HEK293 (cell line): ENCODE results near the gene NAT16.

Source experiments
- CTCF ChIA-PET: fragments of 350-600 bp; formaldehyde crosslinking; extraction: SDS; loops from one replicate; lab custom pipeline; 2021; ENCODE audit warnings: antibody characterized with exemption; lab: Yijun Ruan, JAX
- POLR2A ChIA-PET: fragments of 300-600 bp; formaldehyde crosslinking; extraction: SDS; loops from one replicate; lab custom pipeline; 2020; ENCODE audit warnings: antibody characterized with exemption, inconsistent platforms; lab: Yijun Ruan, JAX
- H3K27ac ChIP-seq: fragments of 200-500 bp; sonication (Bioruptor generic); 2 replicates; pipeline ENCODE4 v1.5.1; 2014; ENCODE audit warnings: low read depth, low read length, control low read depth, inconsistent platforms; ENCODE audit errors: extremely low read depth
- H3K36me3 ChIP-seq, 2 experiments: fragments of 200-500 bp in 1 of 2; sonication (Bioruptor generic) in 1 of 2; 1 replicate in 1 of 2; 2 replicates in 1 of 2; pipeline ENCODE4 v1.5.1; 2014 to 2017; ENCODE audit warnings: inconsistent platforms in 2 of 2, low read length in 2 of 2; ENCODE audit not compliant: control insufficient read depth in 2 of 2, insufficient read depth in 1 of 2
- H3K4me1 ChIP-seq: fragments of 200-500 bp; sonication (Bioruptor generic); 2 replicates; pipeline ENCODE4 v1.5.1; 2014; ENCODE audit warnings: mild to moderate bottlenecking, low read length, inconsistent platforms; ENCODE audit not compliant: control insufficient read depth, insufficient read depth
- H3K4me3 ChIP-seq: 2 replicates; pipeline ENCODE4 v1.5.1; 2011; ENCODE audit warnings: low read depth, mild to moderate bottlenecking, control low read depth, low read length, moderate library complexity
- H3K9me3 ChIP-seq: fragments of 200-500 bp; sonication (Bioruptor generic); 2 replicates; pipeline ENCODE4 v1.5.1; 2014; ENCODE audit warnings: low read depth, low read length, inconsistent platforms; ENCODE audit not compliant: control insufficient read depth, insufficient read depth
- KLF8 ChIP-seq: fragments of 450-650 bp; formaldehyde crosslinking; IDR thresholded peaks from 2 replicates; pipeline ENCODE4 v1.5.1; 2016; ENCODE audit warnings: missing biosample characterization, missing genetic modification characterization
- YY1 ChIP-seq: fragments of 450-650 bp; formaldehyde crosslinking; IDR thresholded peaks from 2 replicates; pipeline ENCODE4 v1.5.1; 2018; ENCODE audit warnings: missing biosample characterization, missing genetic modification characterization
- ZIC2 ChIP-seq: fragments of 450-650 bp; formaldehyde crosslinking; IDR thresholded peaks from 2 replicates; pipeline ENCODE4 v1.5.1; 2016; ENCODE audit warnings: missing biosample characterization, missing genetic modification characterization
- ZNF140 ChIP-seq: fragments of 450-650 bp; formaldehyde crosslinking; IDR thresholded peaks from 2 replicates; pipeline ENCODE4 v1.5.1; 2016; ENCODE audit warnings: missing biosample characterization, missing genetic modification characterization
- ZNF175 ChIP-seq: fragments of 450-650 bp; formaldehyde crosslinking; IDR thresholded peaks from 2 replicates; pipeline ENCODE4 v1.5.1; 2016; ENCODE audit warnings: missing biosample characterization, missing genetic modification characterization
- ZNF202 ChIP-seq: fragments of 450-650 bp; formaldehyde crosslinking; IDR thresholded peaks from 2 replicates; pipeline ENCODE4 v1.5.1; 2016; ENCODE audit warnings: missing biosample characterization, missing genetic modification characterization, borderline replicate concordance
- ZNF23 ChIP-seq: fragments of 450-650 bp; formaldehyde crosslinking; IDR thresholded peaks from 2 replicates; pipeline ENCODE4 v1.5.1; 2016; ENCODE audit warnings: missing biosample characterization, missing genetic modification characterization, borderline replicate concordance
- ZNF335 ChIP-seq: fragments of 450-650 bp; formaldehyde crosslinking; conservative IDR thresholded peaks from 2 replicates; pipeline ENCODE4 v1.5.1; 2016; ENCODE audit warnings: missing biosample characterization, missing genetic modification characterization
- ZNF354C ChIP-seq: fragments of 450-650 bp; formaldehyde crosslinking; IDR thresholded peaks from 2 replicates; pipeline ENCODE4 v1.5.1; 2016; ENCODE audit warnings: missing biosample characterization, missing genetic modification characterization, low read depth, borderline replicate concordance
- ZNF366 ChIP-seq: fragments of 450-650 bp; formaldehyde crosslinking; conservative IDR thresholded peaks from 2 replicates; pipeline ENCODE4 v1.5.1; 2016; ENCODE audit warnings: missing biosample characterization, missing genetic modification characterization
- ZNF37A ChIP-seq: fragments of 450-650 bp; IDR thresholded peaks from 2 replicates; pipeline ENCODE4 v1.5.1; 2018; ENCODE audit warnings: missing biosample characterization, missing genetic modification characterization
- ZNF548 ChIP-seq: fragments of 450-650 bp; formaldehyde crosslinking; IDR thresholded peaks from 2 replicates; pipeline ENCODE4 v1.5.1; 2016; ENCODE audit warnings: missing biosample characterization, missing genetic modification characterization
- ZNF558 ChIP-seq: fragments of 450-650 bp; formaldehyde crosslinking; IDR thresholded peaks from 2 replicates; pipeline ENCODE4 v1.5.1; 2016; ENCODE audit warnings: missing biosample characterization, missing genetic modification characterization
- ZNF596 ChIP-seq: fragments of 450-650 bp; IDR thresholded peaks from 2 replicates; pipeline ENCODE4 v1.5.0; 2018; ENCODE audit warnings: missing biosample characterization, mild to moderate bottlenecking, missing genetic modification characterization, moderate library complexity
- ZNF600 ChIP-seq: fragments of 450-650 bp; formaldehyde crosslinking; IDR thresholded peaks from 2 replicates; pipeline ENCODE4 v1.5.1; 2016; ENCODE audit warnings: missing biosample characterization, missing genetic modification characterization
- ZNF843 ChIP-seq: fragments of 450-650 bp; formaldehyde crosslinking; IDR thresholded peaks from 2 replicates; pipeline ENCODE4 v1.5.1; 2016; ENCODE audit warnings: missing biosample characterization, missing genetic modification characterization
- ZSCAN30 ChIP-seq: fragments of 450-650 bp; IDR thresholded peaks from 2 replicates; pipeline ENCODE4 v1.5.1; 2018; ENCODE audit warnings: missing biosample characterization, mild to moderate bottlenecking, missing genetic modification characterization, moderate library complexity
- TF ChIP-seq, protein P1 (sequence below): fragments of 450-650 bp; formaldehyde crosslinking; IDR thresholded peaks from 2 replicates; pipeline ENCODE4 v1.5.1; 2016; ENCODE audit warnings: missing biosample characterization, missing genetic modification characterization, borderline replicate concordance
- TF ChIP-seq, protein P2 (sequence below): fragments of 450-650 bp; formaldehyde crosslinking; IDR thresholded peaks from 2 replicates; pipeline ENCODE4 v1.5.1; 2017; ENCODE audit warnings: missing biosample characterization, missing genetic modification characterization
- TF ChIP-seq, protein P3 (sequence below): fragments of 450-650 bp; formaldehyde crosslinking; conservative IDR thresholded peaks from 2 replicates; pipeline ENCODE4 v1.5.1; 2016; ENCODE audit warnings: low read depth, missing biosample characterization, missing genetic modification characterization
- TF ChIP-seq, protein P4 (sequence below): fragments of 450-650 bp; formaldehyde crosslinking; IDR thresholded peaks from 2 replicates; pipeline ENCODE4 v1.5.1; 2016; ENCODE audit warnings: missing biosample characterization, missing genetic modification characterization

Gene NAT16

DNA sequence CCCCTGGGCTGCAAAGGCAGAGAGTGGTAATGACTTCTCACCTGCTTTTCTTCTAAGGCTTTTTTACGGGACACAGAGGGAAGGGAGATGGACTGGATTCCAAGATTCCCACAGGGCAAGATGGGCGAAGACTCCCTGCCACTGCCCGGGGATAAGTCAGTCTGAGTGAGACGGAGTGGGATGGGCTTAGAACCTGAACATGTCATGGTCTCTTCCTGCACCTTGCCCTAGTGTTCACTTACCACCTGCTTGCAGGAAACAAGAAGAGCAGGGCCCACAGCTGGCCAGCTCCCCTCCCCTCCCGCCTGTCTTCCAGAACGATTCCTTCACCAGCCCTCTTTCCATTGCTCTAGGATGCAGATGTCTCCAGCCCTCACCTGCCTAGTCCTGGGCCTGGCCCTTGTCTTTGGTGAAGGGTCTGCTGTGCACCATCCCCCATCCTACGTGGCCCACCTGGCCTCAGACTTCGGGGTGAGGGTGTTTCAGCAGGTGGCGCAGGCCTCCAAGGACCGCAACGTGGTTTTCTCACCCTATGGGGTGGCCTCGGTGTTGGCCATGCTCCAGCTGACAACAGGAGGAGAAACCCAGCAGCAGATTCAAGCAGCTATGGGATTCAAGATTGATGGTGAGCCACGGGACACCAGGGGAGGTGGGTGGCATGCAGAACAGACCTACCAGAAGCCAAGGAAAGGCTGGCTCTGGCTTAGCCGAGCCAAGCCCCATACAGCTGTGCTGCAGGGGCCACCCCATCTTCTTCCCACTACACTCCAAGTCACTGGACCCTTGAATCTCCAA, 51.9 kb downstream of the NAT16 start:
- ChIA-PET CTCF (interaction anchor here (0.5 to 6.7 kb wide), 5 partner anchors 9 to 89 kb away, joined by 3 to 37 read pairs (median 4); partner anchors contain the start of gene PLOD3), POLR2A (no interaction called here)
- TF ChIP-seq ZNF140 (tag by site-specific recombination) (no peak), YY1 (tag by site-specific recombination) (no peak), ZNF600 (tag by site-specific recombination) (peak; percentile 43; the same call in 1 of the 2 replicates), ZNF175 (tag by site-specific recombination) (no peak), ZIC2 (tag by site-specific recombination) (peak; percentile 74), ZNF354C (no peak), KLF8 (tag by site-specific recombination) (no peak)
- TF ChIP-seq, protein P1, sequence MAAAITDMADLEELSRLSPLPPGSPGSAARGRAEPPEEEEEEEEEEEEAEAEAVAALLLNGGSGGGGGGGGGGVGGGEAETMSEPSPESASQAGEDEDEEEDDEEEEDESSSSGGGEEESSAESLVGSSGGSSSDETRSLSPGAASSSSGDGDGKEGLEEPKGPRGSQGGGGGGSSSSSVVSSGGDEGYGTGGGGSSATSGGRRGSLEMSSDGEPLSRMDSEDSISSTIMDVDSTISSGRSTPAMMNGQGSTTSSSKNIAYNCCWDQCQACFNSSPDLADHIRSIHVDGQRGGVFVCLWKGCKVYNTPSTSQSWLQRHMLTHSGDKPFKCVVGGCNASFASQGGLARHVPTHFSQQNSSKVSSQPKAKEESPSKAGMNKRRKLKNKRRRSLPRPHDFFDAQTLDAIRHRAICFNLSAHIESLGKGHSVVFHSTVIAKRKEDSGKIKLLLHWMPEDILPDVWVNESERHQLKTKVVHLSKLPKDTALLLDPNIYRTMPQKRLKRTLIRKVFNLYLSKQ (tag by site-specific recombination): no peak
- TF ChIP-seq, protein P2, sequence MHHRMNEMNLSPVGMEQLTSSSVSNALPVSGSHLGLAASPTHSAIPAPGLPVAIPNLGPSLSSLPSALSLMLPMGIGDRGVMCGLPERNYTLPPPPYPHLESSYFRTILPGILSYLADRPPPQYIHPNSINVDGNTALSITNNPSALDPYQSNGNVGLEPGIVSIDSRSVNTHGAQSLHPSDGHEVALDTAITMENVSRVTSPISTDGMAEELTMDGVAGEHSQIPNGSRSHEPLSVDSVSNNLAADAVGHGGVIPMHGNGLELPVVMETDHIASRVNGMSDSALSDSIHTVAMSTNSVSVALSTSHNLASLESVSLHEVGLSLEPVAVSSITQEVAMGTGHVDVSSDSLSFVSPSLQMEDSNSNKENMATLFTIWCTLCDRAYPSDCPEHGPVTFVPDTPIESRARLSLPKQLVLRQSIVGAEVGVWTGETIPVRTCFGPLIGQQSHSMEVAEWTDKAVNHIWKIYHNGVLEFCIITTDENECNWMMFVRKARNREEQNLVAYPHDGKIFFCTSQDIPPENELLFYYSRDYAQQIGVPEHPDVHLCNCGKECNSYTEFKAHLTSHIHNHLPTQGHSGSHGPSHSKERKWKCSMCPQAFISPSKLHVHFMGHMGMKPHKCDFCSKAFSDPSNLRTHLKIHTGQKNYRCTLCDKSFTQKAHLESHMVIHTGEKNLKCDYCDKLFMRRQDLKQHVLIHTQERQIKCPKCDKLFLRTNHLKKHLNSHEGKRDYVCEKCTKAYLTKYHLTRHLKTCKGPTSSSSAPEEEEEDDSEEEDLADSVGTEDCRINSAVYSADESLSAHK (tag by site-specific recombination): no peak
- H3K9me3 ChIP-seq: no peaks in the 10 kb centered on the region
- H3K4me1 ChIP-seq: no peaks in the 10 kb centered on the region; the same call in 1 of the 2 replicates
- no peak overlapping the region for H3K27ac ChIP-seq
- no peaks in the 10 kb centered on the region for H3K36me3 ChIP-seq
- H3K4me3 ChIP-seq: no peak overlapping the region

DNA sequence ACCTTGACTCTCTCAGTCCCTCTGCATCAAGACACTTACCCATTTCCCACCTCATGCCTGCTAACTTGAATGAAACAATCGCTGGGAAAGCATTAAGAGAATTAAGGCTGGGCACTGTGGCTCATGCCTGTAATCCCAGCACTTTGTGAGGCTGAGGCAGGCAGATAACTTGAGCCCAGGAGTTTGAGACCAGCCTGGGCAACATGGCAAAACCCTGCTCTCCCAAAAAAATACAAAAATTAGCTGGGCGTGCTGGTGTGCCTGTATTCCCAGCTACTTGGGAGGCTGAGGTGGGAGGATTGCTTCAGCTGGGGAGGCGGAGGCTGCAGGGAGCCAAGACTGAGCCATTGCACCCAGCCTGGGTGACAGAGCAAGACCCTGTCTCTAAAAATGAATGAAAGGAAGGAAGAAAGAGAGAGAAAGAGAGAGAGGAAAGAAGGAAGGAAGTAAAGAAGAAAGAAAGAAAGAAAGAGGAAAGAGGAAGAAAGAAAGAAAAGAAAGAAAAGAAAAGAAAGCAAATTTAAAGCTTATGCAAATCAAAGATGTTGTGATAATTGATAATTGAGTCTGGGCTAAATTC, 52.5 kb downstream of the NAT16 start:
- ChIA-PET CTCF (interaction anchor here (0.7 to 6.7 kb wide), 3 partner anchors 10 to 30 kb away, joined by 3 to 37 read pairs (median 5); no protein-coding TSS in a partner anchor), POLR2A (no interaction called here)
- no peaks in the 10 kb centered on the region; the same call in 1 of the 2 replicates for H3K4me1 ChIP-seq

DNA sequence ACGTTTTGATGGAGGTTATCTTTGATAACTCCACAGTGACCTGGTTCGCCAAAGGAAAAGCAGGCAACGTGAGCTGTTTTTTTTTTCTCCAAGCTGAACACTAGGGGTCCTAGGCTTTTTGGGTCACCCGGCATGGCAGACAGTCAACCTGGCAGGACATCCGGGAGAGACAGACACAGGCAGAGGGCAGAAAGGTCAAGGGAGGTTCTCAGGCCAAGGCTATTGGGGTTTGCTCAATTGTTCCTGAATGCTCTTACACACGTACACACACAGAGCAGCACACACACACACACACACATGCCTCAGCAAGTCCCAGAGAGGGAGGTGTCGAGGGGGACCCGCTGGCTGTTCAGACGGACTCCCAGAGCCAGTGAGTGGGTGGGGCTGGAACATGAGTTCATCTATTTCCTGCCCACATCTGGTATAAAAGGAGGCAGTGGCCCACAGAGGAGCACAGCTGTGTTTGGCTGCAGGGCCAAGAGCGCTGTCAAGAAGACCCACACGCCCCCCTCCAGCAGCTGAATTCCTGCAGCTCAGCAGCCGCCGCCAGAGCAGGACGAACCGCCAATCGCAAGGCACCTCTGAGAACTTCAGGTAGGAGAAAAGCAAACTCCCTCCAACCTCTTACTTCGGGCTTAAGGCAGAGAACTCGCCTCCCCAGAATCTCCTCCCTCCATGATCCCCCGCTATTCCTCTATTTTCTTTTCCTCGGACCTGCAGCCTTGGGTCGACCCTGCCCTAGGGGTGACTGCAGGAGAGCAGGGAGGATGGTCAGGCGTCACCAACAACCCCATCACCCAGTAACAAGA, 53.2 kb downstream of the NAT16 start, which contains the start of gene SERPINE1:
TSS of gene SERPINE1 (plus strand) at position 454 of the 809 bp plus-strand sequence. CDS start 1,290 bp downstream, outside the sequence.
- ChIA-PET CTCF (interaction anchor here (0.7 to 6.7 kb wide), 4 partner anchors 11 to 42 kb away, joined by 3 to 37 read pairs (median 6); partner anchors contain the start of gene TRIM56), POLR2A (interaction anchor here (0.6 to 1.6 kb wide), 6 partner anchors 10 to 39 kb away, joined by 3 to 4 read pairs (median 3); partner anchors contain the start of gene VGF)
- Histone ChIP-seq H3K36me3 (no peaks in the 10 kb centered on the region), H3K27ac (no peak within 1 kb of the TSS), H3K4me3 (peak within 1 kb of the TSS; percentile 4; the same call in 1 of the 2 replicates), H3K9me3 (no peaks in the 10 kb centered on the region), H3K4me1 (no peaks in the 10 kb centered on the region; the same call in 1 of the 2 replicates)
- TF ChIP-seq, protein P3, sequence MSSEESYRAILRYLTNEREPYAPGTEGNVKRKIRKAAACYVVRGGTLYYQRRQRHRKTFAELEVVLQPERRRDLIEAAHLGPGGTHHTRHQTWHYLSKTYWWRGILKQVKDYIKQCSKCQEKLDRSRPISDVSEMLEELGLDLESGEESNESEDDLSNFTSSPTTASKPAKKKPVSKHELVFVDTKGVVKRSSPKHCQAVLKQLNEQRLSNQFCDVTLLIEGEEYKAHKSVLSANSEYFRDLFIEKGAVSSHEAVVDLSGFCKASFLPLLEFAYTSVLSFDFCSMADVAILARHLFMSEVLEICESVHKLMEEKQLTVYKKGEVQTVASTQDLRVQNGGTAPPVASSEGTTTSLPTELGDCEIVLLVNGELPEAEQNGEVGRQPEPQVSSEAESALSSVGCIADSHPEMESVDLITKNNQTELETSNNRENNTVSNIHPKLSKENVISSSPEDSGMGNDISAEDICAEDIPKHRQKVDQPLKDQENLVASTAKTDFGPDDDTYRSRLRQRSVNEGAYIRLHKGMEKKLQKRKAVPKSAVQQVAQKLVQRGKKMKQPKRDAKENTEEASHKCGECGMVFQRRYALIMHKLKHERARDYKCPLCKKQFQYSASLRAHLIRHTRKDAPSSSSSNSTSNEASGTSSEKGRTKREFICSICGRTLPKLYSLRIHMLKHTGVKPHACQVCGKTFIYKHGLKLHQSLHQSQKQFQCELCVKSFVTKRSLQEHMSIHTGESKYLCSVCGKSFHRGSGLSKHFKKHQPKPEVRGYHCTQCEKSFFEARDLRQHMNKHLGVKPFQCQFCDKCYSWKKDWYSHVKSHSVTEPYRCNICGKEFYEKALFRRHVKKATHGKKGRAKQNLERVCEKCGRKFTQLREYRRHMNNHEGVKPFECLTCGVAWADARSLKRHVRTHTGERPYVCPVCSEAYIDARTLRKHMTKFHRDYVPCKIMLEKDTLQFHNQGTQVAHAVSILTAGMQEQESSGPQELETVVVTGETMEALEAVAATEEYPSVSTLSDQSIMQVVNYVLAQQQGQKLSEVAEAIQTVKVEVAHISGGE (tag by site-specific recombination): 0 out of 2 replicates have a peak, but pooled peaks have one; percentile 17
- TF ChIP-seq ZNF37A (tag by site-specific recombination): no peak
- TF ChIP-seq ZNF548 (tag by site-specific recombination): no peak
- no peak for TF ChIP-seq ZNF202 (tag by site-specific recombination)
- TF ChIP-seq ZNF596 (tag by site-specific recombination): no peak
- no peak for TF ChIP-seq ZNF23 (tag by site-specific recombination)
- TF ChIP-seq ZNF843 (tag by site-specific recombination): no peak
- TF ChIP-seq ZSCAN30 (tag by site-specific recombination): no peak
- peak; percentile 93 for TF ChIP-seq ZNF335 (tag by site-specific recombination)
- TF ChIP-seq, protein P4, sequence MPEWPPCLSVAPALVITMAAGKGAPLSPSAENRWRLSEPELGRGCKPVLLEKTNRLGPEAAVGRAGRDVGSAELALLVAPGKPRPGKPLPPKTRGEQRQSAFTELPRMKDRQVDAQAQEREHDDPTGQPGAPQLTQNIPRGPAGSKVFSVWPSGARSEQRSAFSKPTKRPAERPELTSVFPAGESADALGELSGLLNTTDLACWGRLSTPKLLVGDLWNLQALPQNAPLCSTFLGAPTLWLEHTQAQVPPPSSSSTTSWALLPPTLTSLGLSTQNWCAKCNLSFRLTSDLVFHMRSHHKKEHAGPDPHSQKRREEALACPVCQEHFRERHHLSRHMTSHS (tag by site-specific recombination): no peak

More for the DNA sequence above, 52.5 kb downstream of the NAT16 start:
- Histone ChIP-seq H3K4me3 (no peak overlapping the region), H3K9me3 (no peaks in the 10 kb centered on the region)
- peak; percentile 85 for TF ChIP-seq ZNF366 (tag by site-specific recombination)
- TF ChIP-seq ZNF558 (tag by site-specific recombination): no peak
- TF ChIP-seq, all 188 proteins: peak for 1
- H3K27ac ChIP-seq: no peak overlapping the region
- H3K36me3 ChIP-seq: no peaks in the 10 kb centered on the region
